SK-N-MC (cell line): ENCODE results near the gene KLK10.

Experiments used
- EZH2 ChIP-seq: fragments of 200-600 bp; sonication (generic); IDR thresholded peaks from one replicate; pipeline ENCODE4 v1.6.1; 2017; ENCODE audit warnings: antibody characterized with exemption
- POLR2AphosphoS5 ChIP-seq: IDR thresholded peaks from 2 replicates; pipeline ENCODE4 v1.6.1; 2012; ENCODE audit warnings: mild to moderate bottlenecking, low read depth, low read length, borderline replicate concordance

DNA sequence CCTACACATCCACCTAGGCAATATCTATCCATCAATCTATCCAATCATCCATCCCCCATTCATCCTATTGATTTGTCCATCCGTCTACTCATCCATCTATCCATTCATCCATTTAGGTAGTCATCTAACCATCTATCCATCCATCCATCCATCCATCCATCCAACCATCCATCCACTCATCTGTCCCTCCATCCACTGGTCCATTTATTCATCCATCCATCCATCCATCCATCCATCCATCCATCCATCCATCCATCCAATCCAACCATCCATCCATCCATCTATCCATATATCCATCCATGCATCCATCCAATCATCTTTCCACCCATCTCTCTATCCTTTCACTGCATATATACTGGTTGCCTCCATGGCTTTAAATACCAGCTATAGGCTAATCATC, 41.5 kb upstream of the KLK10 start:
- no peak for TF ChIP-seq POLR2AphosphoS5
- TF ChIP-seq EZH2 = no peak
